ENCODE data around the gene SCAMP2.

- TF ChIP-seq CTCF (IDR thresholded peaks at IDR 0.05 in 2 of 3, conservative IDR thresholded peaks at IDR 0.05 in 1 of 3; ENCODE audit: borderline replicate concordance in 1 of 3, insufficient read depth in 1 of 3, low read depth in 2 of 3, low read length in 2 of 3) (no peak), JUND (IDR thresholded peaks at IDR 0.05) (no peak), POLR2AphosphoS5 (IDR thresholded peaks at IDR 0.05; ENCODE audit: low read depth, low read length) (no peak), POLR2A (IDR thresholded peaks at IDR 0.05; ENCODE audit: borderline replicate concordance, extremely low read depth, insufficient read depth, insufficient read length) (no peak), ATF3 (IDR thresholded peaks at IDR 0.05) (no peak), SP1 (IDR thresholded peaks at IDR 0.05; ENCODE audit: low read depth) (no peak), EZH2 (IDR thresholded peaks at IDR 0.05) (no peak), CEBPB (IDR thresholded peaks at IDR 0.05; ENCODE audit: low read depth) (no peak), REST (IDR thresholded peaks at IDR 0.05; ENCODE audit: low read depth) (no peak), ZBTB33 (IDR thresholded peaks at IDR 0.05; ENCODE audit: extremely low read depth, insufficient replicate concordance, low read length) (no peak)
Observed at GRCh38 chr15:74873756-74874424, 725 bp upstream of the SCAMP2 start.

All from HCT116 (cell line).